HG02973 (cell line): ENCODE data around the gene SV2C.

Experiments
- ATAC-seq: cut with Tn5 transposase; IDR thresholded peaks from one replicate; pipeline ENCODE4 v1.9.1; 2021; ENCODE audit warnings: moderate library complexity; ENCODE audit not compliant: unreplicated experiment

SV2C gene

DNA sequence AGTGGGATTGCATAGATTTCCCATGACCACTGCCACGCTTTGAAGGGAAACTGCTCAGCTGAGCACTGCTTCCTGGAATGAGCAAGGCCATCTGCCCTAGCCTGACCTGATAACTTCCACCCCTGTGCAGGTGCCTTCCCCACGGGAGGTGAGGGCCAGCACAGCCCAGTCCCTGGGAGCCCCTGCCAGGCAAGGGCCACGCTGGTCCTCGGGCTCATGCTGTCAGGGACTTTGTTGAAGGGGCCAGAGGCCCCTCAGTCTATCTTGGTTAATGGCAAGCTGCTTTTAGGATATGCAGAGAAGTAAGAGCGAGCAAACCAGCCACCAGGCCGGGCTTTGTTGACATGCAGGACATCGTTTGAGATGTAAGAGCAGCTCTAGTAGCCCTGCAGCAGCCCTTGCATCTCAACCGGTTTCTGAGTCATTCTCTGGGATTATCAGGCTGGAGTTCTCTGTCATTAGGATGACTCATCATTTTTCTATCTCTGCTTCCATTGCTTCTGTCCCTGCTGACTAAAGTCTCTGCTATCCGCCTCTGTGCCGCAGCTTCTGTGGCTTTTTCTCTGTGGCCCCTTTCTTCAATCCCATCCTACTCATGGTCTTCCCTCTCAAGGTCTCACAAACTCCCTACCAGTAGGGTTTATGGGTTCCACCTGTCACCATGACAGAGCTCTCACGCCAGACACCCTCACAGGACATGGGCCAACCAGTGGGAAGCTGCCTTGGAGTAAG lies 289.3 kb downstream of the SV2C start:
- ATAC-seq = no peak

DNA sequence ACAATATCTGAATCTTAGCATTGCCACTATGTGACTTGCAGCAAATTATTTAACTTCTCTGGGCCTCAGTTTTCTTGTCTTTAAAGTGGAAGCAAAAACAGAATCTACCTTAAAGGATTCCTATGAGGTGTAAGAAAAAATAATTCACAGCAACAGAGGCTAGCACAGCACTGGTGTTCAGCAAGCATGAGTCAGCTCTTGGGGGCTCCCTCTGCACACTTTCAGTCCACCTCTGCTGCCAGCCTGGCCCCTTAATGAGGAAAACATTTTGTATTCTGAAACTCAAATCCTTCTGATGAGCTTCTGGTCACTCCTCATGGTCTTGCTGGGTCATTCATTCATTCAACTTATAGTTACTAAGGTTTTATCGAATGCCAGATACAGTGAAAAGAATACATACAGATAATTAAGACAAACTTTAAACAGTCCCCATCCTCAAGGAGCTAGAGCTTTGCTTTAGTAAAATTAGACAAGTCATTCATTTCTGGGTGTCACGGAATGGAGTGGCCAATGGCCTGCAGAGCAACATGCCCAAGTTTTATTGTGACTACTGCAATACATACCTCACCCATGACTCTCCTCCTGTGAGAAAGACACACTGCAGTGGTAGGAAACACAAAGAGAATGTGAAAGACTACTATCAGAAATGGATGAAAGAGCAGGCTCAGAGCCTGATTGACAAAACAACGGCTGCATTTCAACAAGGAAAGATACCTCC lies 293.1 kb downstream of the SV2C start:
- ATAC-seq = no peak

DNA sequence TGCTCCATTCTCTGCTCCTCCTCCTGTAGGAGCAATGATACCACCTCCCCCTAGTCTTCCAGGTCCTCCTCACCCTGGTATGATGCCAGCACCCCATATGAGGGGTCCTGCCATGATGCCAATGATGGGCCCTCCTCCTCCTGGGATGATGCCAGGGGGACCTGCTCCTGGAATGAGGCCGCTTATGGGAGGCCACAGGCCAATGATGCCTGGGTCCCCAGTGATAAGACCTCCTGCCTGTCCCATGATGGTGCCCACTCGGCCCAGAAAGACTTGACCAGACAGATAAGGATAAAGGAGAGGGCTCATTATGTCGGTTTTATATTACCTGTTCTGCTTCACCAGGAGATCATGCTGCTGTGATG lies 293.7 kb downstream of the SV2C start:
- no peak for ATAC-seq

DNA sequence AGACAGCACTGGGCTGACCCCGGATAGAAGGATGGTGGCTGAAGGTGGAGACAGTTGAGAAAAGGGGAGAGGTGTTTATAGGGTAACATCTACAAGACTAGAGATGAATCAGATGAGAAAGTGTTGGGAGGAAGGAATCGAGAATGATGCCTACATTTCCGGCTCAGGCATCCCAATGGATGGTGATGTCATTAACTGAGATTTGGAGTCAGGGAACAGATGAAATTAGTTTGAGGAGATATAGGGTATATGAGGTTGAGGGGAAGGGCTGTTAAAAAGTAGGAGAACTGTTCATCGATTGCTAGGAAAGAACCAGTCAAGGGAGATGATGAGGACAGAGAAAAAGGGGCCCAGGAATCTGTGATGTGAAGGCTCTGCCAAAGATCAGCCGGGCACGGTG lies 295.2 kb downstream of the SV2C start:
- no peak for ATAC-seq

DNA sequence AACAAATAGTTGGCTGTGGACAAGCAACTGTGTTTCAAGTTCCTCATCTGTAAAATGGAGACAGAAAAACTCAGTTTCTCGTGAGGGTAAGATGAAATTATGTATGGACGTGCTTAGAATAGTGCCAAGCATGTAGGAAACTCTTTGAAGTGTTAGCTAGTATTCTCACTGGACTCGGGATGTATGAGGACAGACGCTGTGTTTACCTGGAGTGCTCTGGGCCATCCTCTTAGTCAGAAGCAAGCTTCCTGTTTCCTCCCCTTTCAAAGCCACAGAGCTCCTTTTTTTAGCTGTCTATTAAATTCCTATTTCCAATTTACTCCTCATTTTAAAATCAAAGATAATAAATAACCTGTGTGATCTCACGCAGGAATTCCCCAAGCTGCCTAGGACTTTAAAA lies 296.1 kb downstream of the SV2C start:
- no peak for ATAC-seq

DNA sequence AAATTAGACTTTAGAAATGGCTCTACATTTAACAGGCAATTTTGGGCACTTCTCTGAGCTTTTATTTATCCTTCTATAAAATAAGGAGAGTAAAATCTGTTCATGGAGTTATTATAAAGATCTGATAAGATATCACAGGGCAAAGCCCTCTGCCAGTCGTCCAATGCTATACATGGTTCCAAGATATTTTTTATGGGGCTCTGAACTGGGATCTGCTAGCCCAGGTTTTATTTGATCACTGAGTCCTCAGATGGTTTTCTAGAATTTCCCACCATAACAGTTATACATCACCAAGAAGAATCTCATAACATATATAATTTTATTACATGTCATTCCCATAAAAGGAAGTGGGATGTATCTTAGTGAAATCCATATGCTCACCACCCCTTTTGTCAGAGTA lies 296.7 kb downstream of the SV2C start:
- ATAC-seq = no peak

DNA sequence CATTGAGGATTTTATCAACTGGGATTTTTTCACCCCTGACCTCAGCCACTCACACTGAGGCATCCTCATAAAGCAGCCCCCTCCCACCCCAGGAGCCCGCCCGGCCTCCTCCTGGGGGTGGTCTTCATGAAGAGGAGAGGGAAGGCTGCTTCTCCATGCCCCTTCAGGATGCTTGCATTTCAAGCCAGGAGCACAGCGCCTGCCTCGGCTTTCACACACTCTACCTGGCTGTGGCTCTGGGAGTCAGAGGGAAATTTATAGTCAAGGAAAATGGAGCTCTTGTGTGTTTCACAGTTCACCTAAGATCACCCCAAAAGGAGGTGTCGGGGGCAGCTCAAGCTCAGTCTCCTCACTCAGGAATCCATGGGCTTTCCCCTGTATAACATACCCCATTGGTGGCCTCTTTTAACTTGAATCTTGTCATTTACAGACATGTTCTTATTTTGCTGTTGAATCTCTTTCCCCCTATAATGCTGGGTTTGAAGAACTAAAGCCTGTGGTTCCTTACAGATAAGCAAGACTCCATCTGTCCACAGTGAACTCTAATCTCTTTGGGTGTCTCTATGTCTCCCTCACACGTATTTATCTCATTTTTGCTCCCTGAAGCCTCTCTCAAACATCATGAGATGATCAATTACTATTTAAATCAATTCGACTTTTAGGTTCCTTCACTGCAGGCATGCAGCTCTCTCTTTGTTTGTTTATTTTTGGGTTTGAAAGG lies 297.3 kb downstream of the SV2C start:
- no peak for ATAC-seq

DNA sequence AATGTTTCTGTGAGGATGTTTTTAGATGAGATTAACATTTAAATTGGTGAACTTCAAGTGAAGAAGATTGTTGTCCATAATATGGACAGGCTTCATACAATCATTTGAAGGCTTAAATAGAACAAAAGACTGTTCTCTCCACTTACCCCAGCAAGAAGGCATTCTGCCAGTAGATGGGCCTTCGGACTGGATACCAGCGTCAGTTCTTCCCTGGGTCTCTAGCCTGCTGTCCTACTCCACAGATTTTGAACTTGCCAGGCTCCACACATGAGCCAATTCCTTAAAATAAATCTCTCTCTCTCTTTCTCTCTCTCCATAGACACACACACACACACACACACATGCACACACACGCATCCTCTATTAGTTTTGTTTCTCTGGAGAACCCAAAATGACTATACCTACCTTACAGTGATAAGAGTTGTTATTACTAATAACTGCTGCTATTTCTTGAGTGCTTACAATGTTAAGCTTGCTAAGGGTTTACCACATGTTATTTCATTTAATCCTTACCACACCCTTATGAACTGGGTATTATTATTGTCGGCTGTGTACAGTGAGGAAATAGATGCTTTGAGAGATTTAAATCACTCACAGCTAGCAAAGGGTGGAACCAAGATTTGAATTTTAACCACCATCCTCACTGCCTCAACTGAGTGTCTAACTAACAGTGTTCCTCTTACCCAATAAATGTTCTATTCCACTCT lies 300.1 kb downstream of the SV2C start:
- no peak for ATAC-seq

DNA sequence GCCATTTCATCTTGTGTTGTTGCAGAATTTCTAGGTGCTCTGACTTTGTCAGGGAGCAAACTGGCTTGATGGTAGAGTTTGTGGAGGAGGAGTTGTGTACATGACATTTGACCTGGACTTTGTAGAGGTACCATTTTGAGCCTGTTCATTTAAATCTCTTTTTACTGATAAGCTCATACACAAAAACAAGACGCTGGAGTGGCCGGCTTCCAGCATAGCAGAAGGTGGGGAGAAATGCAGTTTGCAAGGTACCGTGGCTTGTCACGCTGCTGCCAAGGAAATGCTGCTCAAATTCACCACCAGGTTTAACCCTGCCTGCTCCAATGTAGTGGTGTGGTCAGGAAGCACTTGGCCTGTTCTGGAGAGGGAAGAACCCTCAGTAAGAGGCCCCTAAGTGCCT lies 301.0 kb downstream of the SV2C start:
- no peak for ATAC-seq

DNA sequence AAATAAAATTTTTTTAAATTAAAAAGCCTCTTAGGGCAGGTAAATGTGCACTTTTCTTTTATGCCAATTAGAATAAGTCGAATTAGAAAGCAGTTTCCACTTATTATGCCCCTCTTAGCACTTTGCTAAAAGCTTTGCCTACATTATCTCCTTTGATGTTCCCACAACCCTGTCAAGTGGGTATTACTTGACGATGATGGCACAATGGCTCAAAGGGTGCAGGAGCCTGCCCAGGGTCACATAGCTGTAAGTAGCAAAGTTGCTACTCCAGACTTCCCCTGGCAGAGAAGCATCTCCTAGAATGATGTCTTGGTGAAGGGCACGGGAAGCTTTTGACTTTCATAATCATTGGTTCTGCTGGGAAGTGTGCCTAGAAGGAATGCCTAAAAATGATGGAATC lies 301.5 kb downstream of the SV2C start:
- no peak for ATAC-seq

DNA sequence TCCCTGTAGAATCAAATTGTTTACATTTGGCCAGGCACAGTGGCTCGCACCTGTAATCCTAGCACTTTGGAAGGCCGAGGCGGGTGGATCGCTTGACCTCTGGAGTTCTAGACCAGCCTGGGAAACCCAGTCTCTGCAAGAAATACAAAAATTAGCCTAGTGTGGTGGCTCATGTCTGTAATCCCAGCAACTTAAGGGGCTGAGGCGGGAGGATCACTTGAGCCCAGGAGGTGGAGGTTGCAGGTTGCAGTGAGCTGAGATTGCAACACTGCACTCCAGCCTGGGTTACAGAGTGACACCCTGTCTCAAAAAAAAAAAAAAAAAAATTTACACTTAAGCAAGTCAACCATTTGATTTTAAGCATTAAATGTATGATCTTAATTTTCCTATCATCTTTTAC lies 302.4 kb downstream of the SV2C start:
- ATAC-seq = no peak

DNA sequence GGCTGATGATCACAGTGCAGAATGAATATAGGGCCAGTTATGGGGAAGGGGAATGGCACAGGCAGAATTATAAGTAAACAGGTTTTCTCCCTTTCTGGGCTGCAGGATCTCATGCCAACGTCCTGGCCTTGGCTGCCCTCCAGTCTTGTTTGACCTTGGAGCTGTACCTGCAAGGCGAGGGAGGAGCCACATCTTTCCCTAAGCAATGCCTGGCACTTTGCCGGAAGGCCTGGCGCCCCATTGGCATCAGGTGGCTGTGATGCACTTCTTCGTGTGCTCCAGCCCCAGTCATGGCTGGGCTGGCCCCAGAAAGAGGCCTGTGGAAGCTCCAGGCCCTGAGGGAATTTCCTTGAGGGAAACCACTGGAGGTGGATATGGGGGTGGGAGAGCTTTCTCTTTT lies 303.2 kb downstream of the SV2C start:
- no peak for ATAC-seq

DNA sequence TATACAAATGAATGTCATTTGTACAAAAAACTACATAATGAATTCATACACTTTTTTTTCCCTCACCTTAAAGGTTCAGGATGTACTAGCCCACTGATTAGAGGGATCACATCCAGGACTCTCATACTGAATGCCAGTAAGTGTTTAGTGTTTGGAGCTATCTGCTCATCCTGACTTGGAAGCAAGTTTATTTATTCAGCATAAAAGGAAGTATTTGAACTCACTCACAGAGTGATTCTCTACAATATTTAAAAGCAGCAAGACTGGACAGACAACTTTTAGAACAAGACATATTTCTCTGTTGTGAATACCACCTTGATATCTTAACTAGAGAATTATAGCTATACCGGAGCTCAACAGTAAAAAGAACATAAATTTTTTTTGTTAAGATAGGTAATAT lies 305.1 kb downstream of the SV2C start:
- ATAC-seq = no peak

DNA sequence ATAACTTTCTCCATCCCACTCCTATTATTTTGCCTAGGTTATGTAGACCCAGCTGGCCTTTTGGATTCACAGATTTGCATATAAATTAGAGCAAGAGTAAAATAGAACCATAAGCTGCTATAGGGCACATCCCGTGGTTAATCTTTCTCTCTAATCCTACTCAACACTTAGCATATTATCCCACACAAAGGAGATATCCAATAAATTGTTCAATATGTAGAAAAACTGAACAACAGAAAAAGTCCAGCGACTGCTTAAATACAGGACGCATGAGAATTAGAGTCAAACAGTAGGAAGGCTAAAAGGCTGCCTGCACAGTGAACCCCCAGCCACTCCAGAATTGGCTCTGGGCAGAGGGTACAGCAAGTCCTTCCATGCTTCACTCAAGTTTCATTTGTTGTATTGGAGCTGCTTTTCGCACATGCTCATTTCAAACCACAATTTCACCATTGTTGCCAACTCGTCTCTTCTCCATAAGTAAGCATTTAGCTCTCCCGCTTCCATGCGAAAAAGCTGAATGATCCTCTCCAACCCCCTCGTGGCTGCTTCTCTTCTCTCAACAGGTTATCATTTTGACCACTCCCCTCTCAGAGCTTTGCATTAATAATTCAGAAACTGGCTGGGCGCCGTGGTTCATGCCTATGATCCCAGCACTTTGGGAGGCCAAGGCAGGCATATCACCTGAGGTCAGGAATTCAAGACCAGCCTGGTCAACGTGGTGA lies 305.8 kb downstream of the SV2C start:
- no peak for ATAC-seq

DNA sequence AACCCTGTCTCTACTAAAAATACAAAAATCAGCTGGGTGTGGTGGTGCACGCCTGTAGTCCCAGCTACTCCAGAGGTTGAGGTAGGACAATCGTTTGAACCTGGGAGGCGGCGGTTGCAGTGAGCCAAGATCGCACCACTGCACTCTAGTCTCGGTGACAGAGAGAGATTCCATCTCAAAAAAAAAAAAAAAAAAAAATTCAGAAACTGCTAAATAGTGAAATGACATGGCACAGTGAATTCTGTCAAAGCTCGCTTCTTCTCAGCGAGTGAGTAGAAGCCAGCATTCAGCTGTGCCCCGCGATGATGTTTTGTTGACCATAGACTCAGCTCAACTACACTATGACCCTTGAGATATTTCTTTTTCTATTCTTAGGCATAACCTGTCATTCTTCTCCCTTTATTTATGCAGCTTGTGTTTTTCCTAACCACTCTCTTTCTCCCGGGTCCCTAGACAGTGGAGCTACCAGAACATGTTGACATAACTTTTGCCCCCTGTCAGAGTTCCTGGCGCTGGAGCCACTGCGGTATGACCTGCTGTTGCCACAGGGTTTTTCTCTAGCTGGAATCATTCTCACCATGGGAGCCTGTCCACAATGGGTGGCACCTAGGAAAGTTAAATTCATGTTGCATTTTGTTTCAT lies 306.5 kb downstream of the SV2C start:
- no peak for ATAC-seq

DNA sequence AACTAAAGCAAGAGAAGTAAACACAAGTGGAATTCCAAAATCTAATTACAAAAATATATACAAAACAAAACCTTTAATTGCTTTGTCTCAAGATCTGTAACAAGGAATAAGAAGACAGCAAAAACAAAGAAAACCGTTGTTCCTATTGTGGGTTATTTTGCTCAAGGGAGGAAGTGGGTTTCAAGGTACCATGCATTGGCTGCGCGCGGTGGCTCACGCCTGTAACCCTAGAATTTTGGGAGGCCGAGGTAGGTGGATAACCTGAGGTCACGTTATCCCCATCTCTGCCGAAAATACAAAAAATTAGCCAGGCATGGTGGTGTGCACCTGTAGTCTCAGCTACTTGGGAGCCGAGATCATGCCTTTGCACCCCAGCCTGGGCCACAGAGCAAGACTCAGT lies 307.8 kb downstream of the SV2C start:
- no peak for ATAC-seq

DNA sequence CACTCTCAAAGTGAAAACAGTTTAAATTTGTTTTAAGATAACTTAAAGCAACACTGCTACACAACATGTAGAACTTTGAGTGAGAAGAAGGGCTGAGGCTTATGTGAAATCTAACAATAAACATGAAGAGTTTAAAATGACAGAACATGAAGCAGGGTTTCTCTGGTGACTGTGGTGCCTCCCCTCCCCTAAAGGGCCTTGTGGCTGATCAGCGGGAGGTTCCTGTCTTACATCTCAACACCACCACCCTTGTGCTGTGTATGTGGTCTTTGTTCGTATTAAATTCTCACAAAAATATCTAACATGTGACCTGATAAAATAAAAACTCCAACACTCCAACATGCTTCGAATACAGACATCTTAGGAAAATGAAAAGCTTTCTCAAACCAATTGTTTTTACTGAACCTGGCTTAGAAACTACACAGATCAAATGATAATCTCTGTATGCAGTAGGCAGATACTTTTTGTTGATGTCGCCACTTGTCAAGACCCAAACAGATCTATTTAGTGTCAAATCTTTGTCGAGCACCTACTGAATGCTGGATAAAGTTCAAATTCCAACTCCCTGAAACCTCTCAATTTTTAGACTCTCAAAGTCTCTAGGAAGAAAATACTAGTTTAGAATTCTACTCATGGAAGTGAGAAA lies 310.0 kb downstream of the SV2C start:
- ATAC-seq = no peak

DNA sequence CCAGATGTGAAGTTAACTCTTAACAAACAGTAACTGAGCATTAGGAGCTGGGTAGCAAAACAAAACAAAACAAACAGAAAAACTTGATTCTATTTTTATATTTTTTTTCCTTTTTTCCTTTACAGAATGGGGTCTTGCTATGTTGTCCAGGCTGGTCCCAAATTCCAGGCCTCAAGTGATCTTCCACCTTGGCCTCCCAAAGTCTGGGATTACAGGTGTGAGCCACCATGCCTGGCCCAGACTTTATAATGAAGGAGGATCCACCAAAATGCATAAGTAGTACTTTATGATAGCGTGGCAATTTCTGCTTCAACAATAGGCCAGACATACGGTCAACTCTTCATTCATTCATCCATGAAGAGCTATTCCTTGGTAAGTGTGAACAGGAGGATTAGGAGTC lies 314.0 kb downstream of the SV2C start:
- no peak for ATAC-seq

DNA sequence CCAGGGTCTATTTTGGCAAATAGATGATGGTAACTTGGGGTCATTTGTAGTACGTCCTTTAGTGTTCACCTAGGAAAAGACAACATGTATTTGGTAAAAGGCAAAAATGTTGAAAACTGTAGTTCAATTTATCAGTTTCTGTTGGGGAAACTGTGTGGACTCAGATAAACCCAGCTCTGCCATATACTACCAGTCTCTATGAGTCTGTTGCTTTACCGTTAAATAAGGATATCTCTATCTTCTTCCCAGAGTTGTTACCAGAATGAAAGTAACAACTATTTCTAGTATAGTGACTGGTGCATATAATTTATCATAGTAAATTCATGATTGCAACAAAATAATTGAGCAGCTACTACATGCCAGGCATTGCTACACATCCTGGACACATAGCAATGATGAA lies 316.1 kb downstream of the SV2C start:
- no peak for ATAC-seq

DNA sequence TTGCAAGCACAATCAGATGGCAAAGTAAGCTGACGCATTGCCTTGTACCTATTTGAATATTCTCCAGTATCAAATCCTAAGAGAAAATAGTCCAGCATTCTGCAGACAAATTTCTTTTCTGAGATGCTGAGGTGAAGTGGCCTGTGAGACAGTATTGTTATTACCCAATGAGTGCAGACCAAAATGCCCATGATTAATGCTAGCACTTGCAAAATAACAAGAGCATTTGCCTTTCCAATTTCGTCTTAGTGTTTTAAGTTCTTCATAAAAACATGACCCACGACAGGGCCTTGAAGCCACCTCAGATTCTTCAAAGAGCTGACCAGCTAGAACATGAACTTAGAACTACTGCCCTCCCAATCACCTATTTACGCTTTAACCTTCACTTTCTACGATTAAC lies 317.3 kb downstream of the SV2C start:
- ATAC-seq = no peak
